Urothelium cell line (cell line): ENCODE measurements around the gene MTCL1.
A peak's percentile ranks its signal among the peaks of the same experiment; 100 is the strongest.

Experiments used
- DNase-seq: peaks from one replicate; pipeline ENCODE4 v3.0.0; 2011; ENCODE audit warnings: low spot score, mixed read lengths
- FAIRE-seq: peaks from 2 replicates; lab custom pipeline; 2011; peaks lifted over from hg19 to GRCh38; lab: Jason Lieb, UNC

The MTCL1 gene

DNA sequence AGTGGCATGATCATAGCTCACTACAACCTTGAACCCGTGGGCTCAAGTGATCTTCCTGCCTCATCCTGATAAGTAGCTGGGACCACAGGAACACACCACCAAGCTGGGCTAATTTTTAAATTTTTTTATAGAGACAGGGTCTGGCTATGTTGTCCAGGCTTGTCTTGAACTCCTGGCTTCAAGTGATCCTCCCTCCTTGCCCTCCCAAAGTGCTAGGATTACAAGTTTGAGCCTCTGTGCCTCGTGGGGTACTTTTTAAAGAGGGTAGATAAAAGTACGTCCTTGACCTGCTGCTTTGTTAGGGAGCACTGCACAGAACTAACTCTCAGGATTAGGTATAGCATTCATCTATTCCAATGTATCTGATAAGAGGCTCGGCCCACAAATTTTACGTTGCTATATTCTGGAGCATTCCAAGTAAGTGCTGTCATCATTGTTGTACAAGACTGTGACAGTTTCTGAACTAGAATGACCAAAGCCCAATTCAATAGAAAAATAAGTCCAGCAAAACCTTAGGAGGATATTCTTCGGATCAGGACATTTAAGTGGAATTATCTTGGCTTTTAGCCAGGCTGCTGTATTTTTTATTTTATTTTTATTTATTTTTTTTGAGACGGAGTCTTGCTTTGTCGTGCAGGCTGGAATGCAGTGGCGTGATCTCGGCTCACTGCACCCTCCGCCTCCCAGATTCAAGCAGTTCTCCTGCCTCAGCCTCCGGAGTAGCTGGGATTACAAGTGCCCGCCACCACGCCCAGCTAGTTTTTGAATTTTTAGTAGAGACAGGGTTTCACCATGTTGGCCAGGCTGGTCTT lies 4.1 kb downstream of the MTCL1 start:
- FAIRE-seq (no peak), DNase-seq (no peak)

GRCh38 chr18:8711736-8712135 lies 6.4 kb downstream of the MTCL1 start:
- DNase-seq (no peak), FAIRE-seq (no peak)

DNA sequence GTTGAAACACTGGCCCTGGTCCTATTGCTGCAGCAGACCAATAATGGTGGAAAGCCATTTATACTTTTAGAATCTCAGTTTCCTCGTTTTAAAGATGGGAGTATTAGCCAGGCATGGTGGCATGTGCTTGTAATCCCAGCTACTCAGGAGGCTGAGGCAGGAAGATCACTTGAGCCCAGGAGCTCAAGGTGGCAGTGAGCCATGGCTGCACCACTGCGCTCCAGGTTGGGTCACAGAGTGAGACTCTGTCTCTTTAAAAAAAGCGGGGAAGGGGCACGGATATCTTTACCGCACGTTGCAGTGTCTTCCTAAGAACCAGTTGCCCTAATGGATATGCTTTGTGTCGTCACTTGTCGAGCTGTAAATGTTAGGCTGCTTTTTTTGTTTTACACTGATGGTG lies 8.3 kb downstream of the MTCL1 start:
- DNase-seq (no peak), FAIRE-seq (no peak)

DNA sequence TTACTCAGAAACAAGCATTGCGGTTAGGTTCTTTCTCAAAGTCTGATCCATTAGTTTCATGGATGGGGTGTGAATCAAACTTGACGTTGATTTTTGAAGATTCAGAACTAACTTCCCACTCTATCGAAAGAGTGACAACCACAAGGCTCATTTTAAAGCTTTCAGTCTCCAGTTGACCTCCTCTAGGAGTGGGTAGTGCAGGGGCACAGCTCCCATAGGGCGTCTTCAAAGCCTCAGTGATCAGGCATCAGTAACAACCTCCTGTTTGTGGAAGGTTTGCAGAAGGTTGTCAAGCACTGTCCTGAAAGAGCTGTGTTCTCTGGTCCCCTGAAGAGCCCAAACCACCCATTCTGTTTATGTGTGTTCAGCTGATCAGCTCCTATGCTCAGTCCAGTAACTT lies 10.2 kb downstream of the MTCL1 start:
- FAIRE-seq (no peak), DNase-seq (no peak)

DNA sequence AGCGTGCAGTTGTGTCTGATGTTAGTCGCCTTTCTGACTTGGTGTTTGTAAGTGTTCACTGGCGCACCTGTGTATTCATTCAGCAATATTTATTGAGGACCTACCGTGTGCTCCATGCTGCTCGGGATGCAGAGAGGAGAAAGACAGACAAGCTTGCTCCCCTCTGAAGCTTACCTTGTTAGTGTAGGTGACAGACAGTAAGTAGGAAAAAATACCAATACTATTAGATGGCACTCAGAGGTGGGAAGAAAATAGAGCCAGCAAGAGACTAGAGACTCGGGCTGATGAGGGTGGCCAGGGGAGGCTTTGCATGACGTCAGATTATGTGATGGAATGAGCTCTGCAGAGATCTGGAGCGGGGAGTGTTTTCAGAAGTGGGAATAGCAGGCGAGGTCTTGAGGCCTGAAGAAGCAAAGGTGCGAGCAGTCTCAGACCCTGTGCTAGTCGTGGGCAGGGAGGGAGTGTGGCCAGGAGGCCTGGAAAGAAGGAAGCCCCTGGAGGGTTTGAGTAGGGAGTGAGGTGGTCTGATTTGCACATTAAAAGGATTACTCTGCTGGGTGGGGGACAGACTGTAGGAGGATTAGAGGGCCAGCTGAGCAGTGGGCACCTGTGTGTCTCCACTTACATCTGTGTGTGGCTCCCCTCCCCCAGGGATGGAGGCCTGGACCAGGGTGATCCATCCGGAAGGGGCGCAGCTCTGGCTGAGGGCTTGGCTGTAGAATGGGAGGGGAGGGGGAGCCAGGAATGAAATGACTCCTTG lies 11.8 kb downstream of the MTCL1 start:
- FAIRE-seq (no peak), DNase-seq (no peak)

DNA sequence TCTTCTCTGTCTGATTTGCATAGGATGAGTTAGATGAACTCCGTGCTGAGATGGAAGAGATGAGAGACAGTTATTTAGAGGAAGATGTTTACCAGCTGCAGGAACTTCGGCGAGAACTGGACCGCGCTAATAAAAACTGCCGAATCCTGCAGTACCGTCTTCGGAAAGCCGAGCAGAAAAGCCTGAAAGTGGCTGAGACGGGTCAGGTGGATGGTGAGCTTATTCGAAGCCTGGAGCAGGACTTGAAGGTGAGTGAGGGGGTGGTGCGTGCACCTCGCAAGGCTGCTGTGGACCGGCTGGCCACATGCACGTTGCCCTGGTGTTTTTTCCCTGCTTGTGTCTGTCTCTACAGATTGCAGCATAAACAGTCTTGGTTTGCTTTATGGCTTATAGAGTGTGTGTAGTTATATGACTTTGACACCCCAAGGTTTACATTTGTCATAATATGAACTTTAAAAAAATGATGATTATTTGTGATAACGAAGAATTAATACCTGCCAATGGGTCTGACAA lies 13.1 kb downstream of the MTCL1 start:
- DNase-seq = no peak

GRCh38 chr18:8719192-8719591 lies 13.8 kb downstream of the MTCL1 start:
- DNase-seq = no peak
- FAIRE-seq = no peak

More for the DNA sequence above, 13.1 kb downstream of the MTCL1 start:
- FAIRE-seq = no peak

GRCh38 chr18:8720141-8720540 lies 14.8 kb downstream of the MTCL1 start:
- DNase-seq = no peak
- FAIRE-seq = no peak

GRCh38 chr18:8721094-8721669 lies 15.8 kb downstream of the MTCL1 start:
- DNase-seq (no peak), FAIRE-seq (no peak)

DNA sequence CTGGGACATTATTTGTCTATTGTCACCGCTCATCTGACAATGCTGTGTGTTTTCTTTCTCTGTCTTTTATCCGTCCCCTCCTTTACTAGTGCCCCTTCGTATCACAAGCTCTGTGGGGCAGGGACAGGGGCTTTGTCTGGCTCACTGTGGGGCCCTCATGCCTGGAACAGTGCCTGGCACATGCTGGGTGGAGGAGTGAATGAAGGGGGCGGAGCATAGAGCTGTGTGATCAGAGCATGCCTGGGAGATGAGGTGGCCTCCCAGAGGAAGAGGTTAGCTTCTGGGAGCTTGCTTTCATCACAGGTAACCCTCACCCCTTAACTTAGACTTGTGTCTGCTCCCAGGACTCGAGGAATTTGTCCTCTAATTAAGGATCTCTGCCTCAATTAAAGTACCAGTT lies 16.4 kb downstream of the MTCL1 start:
- peak; percentile 69 for DNase-seq
- FAIRE-seq = peak; percentile 91

DNA sequence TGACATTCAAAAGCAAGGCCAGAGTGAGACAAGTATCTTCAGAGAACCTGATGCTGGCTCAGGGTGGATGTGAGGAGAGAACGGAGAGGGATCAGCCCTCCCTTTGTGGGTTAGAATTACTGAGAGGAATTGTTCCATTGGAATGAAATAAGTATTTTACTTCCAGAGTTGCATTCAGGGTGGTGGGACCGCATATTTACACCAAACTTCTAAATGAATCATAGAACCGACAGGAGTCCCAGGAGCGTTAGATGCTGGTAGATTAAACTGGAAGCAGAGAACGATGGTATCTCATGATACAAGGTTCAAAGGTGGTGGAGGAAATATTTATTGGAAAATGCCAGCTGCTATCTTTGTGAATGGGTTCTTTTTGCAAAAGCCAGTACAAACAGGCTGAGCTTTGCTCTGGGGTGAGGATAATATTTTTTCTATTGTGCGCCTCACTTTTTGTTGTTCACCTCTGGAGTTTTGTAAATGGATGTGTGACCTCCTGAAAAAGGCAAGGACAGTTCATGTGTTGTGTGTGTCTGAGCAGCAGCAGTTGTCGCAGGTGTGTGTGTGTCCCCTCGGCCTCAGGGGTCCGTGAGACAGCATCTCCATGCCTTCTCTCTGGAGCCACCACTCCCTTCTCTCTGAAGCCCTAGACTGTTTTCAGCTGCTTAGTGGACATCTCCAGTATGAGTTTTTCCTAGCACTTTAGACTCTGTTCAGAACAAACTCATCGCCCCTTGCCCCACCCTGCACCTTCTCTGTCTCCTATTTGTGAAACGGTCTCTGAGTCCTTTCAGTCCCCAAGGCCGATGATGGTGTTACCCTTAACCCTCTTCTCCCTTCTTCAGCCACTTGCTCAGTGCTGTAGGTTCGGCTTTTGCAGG lies 17.8 kb downstream of the MTCL1 start:
- DNase-seq = no peak
- no peak for FAIRE-seq

DNA sequence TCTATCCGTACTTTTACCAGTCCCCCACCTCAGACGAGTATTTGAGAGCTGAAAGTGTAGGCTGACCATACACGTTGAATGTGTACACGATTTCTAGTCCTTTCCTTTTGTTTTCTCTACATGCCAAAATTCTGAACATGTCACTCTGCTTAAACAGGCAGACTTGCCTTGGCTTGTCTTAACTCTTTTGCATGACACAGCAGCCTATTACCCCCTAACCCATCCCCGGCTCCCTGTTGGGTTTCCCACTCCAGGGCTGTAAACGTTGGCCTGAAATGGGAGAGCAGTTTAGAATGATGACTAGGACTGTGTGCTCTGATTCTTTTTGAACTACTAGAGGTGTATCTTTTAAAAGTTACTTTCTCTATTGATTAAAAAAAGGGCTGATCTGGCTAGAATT lies 19.1 kb downstream of the MTCL1 start:
- DNase-seq (no peak), FAIRE-seq (no peak)

DNA sequence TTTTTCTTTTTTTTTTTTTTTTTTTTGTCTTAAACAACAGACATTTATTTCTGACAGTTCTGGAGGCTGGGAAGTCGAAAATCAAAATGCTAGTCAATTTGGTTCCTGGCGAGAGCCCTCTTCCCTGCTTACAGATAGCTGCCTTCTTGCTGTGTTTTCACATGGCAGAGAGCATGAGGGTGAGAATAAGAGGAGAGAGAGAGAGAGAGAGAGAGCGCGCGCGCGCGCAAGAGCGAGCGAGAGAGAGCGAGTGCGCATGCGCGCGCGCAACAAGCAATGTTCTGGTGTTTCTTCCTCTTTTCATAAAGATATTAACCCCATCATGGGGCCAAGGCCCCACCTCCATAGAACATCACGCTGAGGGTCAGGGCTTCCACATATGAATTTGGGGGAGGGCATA lies 20.9 kb downstream of the MTCL1 start:
- FAIRE-seq = no peak
- DNase-seq = no peak

DNA sequence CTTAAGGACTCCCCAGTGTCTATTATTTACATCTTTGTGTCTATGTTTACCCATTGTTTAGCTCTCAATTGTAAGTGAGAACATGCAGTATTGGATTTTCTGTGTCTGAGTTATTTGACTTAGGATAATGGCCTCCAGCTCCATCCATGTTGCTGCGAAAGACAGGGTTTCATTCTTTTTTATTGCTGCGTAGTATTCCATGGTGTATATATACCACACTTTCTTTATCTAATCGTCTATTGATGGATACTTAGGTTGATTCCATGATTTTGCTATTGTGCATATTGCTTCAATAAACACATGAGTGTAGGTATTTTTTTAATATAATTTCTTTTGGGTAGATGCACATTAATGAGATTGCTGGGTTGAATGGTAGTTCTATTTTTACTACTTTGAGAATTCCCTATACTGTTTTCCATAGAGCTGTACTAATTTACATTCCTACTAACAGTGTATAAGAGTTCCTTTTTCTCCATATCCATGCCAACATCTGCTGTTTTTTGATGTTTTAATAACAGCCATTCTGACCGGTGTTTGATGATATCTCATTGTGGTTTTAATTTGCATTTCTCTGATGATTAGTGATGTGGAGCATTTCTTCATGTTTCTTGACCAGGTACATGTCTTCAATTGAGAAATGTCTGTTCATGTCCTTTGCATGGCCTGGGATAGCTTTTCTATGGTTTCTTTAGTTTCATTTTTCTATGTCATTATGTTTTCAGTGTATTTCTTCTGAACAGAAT lies 21.8 kb downstream of the MTCL1 start:
- FAIRE-seq = no peak
- DNase-seq = no peak

DNA sequence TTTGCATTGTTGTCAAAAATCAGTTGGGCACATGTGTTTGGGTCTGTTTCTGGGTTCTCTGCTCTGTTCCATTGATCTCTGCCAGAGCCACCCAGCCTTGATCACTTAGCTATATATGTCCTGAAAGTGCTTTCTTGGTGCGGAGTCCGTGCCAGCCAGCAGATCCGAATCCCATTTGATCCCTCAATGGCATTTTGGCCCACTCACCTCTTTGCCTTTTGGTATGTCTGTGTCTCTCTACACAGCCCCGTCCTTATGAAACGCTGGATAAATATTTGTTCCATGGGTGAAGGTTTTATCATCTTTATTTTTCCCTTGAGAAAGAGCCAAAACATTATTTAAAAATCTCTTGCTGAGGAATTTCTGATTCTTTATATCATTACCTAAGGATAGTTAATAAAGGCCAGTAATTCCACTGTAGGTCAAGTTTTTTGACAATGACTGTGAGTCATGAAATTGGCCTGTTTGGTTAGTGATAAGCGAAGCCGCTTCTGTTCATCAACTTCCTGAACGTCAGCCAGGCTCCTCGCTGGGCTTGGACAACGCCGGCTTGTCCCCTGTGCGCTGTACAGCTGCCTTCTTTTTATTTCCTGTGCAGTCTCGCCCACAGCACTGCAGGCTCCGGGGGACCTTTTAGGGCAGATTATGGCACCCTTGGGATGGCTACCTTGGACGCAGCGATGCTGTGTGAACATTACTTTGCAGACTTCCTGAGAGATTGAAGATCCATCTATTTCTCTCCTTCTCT lies 24.9 kb downstream of the MTCL1 start:
- FAIRE-seq (peak; percentile 53), DNase-seq (peak; percentile 90)

- DNase-seq (peak; percentile 21), FAIRE-seq (peak; percentile 96)
Measured at GRCh38 chr18:8732442-8733360, 27.3 kb downstream of the MTCL1 start.

GRCh38 chr18:8734496-8734895 lies 29.1 kb downstream of the MTCL1 start:
- DNase-seq (no peak), FAIRE-seq (no peak)

- DNase-seq (no peak), FAIRE-seq (no peak)
Measured at GRCh38 chr18:8735274-8735673, 29.9 kb downstream of the MTCL1 start.
